ENCODE data around the gene KRTAP5-4.

DNA sequence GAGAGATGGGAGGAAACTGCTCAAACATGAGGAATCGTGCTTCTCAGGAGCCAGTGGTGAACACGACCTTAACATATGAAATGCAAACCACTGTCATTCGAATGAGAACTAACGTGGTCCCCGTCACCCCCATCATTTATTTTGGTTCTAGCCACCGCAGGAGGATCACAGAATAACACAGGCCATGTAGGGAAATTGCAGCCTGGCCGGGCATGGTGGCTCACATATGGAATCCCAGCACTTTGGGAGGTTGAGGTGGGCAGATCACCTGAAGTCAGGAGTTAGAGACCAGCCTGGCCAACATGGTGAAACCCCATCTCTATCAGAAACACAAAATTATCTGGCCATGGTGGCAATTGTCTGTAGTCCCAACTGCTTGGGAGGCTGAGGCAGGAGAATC, 34.7 kb upstream of the KRTAP5-4 start:
- TF ChIP-seq EZH2 (IDR thresholded peaks at IDR 0.05; ENCODE audit: insufficient read depth, poor library complexity, severe bottlenecking), result no peak
- no peak for TF ChIP-seq EZH2phosphoT487 (IDR thresholded peaks at IDR 0.05; ENCODE audit: insufficient read depth, low read depth)

All from GM23248 (cell line).